ENCODE data around the gene PHKB. TPM values are rescaled to one million over a fixed set of nuclear protein-coding genes. Genes with fewer than 3 reads are reported as not detected.

PHKB gene
- total RNA-seq, 3 donors from 2014 or later, result 12.7 to 17.2 (median 13.0) TPM

DNA sequence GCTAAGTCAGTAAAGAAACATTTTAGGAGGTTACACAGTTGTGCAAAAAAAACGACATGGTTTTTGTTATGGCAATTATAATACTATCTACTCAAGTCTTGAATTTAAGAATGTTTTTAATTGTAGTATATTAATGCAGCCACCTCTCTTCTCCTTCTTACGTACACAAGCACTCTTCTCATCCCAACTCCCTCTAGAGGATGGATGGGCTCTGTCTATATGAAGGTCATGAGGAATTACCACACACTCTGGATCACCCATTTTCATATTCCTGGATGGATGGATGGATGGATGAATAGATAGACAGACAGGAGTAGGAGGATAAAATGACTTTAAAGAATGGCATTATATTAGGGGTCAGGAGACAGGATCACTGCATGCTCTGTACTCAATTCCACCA is 120.0 kb downstream of the PHKB start:
- DNase-seq (no peak), ATAC-seq (no peak)
- Mint-ChIP-seq H3K4me1 (ENCODE audit: low read depth) (peaks cover 17% of the 10 kb centered on the region), H3K9me3 (no peaks in the 10 kb centered on the region), H3K4me3 (no peak overlapping the region), H3K36me3 (ENCODE audit: insufficient read depth) (peaks cover 7% of the 10 kb centered on the region), H3K27me3 (ENCODE audit: low read depth) (no peaks in the 10 kb centered on the region)

DNA sequence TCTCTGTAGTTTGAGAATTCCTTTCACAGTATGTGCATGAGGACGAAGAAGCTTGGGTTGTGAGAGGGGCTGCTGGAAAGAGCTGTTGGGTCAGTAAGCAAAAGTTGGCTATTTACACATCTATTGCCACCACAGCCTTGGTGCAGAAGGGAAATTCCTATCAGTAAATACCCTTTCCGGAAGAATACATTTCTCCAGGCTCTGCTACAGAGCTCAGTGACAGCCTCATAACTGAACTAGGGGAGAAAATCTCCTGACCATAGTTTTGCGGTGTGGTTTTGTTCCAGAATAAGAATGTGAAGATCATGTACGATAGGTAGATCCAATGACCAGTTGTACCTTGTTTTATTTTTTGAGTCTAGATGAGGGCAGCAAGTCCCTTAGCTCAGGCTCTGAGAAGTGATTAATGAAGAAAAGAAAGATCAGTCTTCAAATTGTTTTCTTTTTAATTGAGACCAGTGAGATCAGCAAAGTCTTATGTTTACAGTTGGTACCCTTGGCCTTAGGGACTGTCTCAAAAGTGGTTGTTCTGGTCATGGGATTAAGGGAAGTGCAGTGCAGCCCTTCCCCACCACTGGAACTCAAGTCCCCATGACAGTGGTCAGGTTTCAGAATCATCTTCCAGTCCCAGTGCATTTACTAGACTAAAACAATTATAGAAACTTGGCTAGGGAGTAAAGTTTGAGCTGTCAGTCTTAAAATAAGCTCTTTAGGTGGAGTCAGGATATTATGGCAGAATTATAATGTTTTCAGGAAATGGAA is 123.5 kb downstream of the PHKB start:
- H3K9me3 Mint-ChIP-seq, result no peaks in the 10 kb centered on the region
- no peak overlapping the region for H3K4me3 Mint-ChIP-seq

DNA sequence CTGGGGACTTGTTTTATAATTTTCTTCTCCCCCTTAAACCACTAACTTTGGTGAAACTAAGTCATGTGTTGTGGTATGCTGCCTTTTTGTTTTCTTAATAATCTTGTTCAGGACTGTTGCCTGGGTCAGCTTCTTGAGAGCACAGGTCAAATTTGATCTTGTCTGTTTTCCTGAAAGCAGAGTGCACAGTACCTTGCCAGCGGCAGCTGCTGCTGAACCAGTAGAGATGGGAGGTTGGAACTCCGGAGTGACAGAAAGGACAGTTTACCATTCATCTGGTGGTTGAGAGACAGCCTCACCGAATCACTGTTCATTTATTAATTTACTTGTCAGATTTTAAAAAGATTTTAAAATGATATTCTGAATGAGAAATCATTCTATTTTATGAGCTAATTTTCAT is 125.0 kb downstream of the PHKB start:
- no peaks in the 10 kb centered on the region for H3K4me1 Mint-ChIP-seq (ENCODE audit: low read depth)
- no peak for DNase-seq
- no peak for ATAC-seq
- no peaks in the 10 kb centered on the region for H3K9me3 Mint-ChIP-seq
- H3K4me3 Mint-ChIP-seq, result no peak overlapping the region
- peaks cover 15% of the 10 kb centered on the region for H3K36me3 Mint-ChIP-seq (ENCODE audit: insufficient read depth)
- no peaks in the 10 kb centered on the region for H3K27me3 Mint-ChIP-seq (ENCODE audit: low read depth)

More for the DNA sequence above, 123.5 kb downstream of the PHKB start:
- DNase-seq, result no peak
- no peaks in the 10 kb centered on the region for H3K4me1 Mint-ChIP-seq (ENCODE audit: low read depth)
- peaks cover 8% of the 10 kb centered on the region for H3K36me3 Mint-ChIP-seq (ENCODE audit: insufficient read depth)
- no peak for ATAC-seq
- H3K27me3 Mint-ChIP-seq (ENCODE audit: low read depth), result no peaks in the 10 kb centered on the region

DNA sequence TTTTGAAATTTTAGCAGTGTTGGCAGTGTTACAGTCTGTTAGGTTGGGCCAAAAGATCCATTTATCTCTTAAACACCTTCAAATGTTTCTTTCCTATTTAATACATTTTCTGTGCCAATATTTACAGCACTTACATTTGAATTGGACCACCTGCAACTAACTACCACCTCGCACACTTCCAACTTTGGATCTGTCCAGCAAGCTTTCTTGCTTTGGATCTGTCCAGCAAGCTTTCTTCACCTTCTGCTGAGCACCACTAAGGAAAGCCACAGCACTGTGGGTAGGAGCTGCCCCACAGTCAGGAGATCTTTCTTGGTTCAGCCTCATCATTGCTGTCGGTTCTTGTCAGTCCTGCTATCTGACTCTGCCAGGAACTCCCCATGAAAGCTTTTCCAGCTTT is 129.3 kb downstream of the PHKB start:
- DNase-seq (no peak), ATAC-seq (no peak)
- no peaks in the 10 kb centered on the region for H3K9me3 Mint-ChIP-seq
- H3K36me3 Mint-ChIP-seq (ENCODE audit: insufficient read depth), result peaks cover 27% of the 10 kb centered on the region
- no peaks in the 10 kb centered on the region for H3K27me3 Mint-ChIP-seq (ENCODE audit: low read depth)
- no peak overlapping the region for H3K4me3 Mint-ChIP-seq
- H3K4me1 Mint-ChIP-seq (ENCODE audit: low read depth), result peaks cover 5% of the 10 kb centered on the region

DNA sequence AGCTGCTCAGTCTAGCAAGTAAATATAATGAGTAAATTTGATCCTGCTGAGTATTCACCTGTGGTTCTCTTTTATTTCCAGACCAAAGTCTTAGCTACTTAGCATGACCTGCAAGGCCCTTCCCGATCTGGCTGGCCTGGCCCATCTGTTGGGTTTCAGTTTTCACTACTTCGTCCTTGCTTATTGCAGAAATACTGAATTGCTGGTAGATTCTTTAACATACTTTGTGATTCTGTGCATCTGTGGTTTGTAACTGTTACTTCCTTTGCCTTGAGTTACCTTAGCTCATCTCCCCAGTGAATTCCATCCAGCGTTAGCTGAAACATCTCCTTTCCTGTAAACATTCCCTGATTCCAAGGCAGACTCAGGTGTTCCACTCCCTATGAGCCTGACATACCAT is 131.1 kb downstream of the PHKB start:
- Mint-ChIP-seq H3K27me3 (ENCODE audit: low read depth) (no peaks in the 10 kb centered on the region), H3K9me3 (no peaks in the 10 kb centered on the region), H3K36me3 (ENCODE audit: insufficient read depth) (peaks cover 33% of the 10 kb centered on the region), H3K4me1 (ENCODE audit: low read depth) (peaks cover 5% of the 10 kb centered on the region), H3K4me3 (peak overlapping the region; percentile 15)
- DNase-seq, result no peak
- ATAC-seq, result no peak

DNA sequence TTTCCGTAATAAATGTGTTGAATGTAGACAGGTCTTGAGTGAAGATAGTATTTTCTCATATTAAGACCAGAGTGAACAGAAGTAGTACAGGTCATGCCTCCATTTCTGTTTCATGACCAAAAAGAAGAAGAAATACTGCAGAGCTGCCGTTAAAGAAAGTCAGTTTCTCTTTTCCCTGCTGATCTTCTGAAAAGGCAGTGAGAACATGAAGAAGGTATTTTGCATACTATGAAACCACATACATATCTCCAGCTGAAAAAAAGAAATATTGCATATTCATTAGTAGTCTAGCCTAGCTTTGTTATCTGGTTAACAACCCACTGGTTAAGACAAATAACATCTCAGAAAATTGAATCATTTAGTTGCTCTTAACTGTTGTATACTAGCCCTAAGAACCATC is 138.4 kb downstream of the PHKB start:
- H3K4me3 Mint-ChIP-seq, result no peak overlapping the region
- ATAC-seq, result no peak
- H3K4me1 Mint-ChIP-seq (ENCODE audit: low read depth), result peaks cover 7% of the 10 kb centered on the region
- no peaks in the 10 kb centered on the region for H3K27me3 Mint-ChIP-seq (ENCODE audit: low read depth)
- DNase-seq, result no peak
- H3K36me3 Mint-ChIP-seq (ENCODE audit: insufficient read depth), result peaks cover 19% of the 10 kb centered on the region
- H3K9me3 Mint-ChIP-seq, result no peaks in the 10 kb centered on the region

DNA sequence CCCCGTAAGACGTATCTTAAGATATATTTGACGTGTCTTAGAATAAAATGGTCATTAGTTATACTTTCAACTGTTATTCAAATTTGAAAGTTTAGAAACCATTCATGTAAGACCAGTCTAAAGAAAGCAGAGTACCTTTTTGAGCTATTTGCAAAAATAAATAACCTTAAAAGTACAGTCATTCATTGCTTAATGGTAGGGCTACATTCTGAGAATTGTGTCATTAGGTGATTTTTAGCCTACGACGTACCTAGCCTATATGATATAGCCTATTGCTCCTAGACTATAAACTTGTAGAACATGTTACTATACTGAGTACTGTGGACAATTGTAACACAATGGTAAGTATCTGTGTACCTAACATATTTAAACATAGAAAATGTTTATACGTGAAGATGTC is 139.2 kb downstream of the PHKB start:
- H3K9me3 Mint-ChIP-seq, result no peaks in the 10 kb centered on the region
- peaks cover 19% of the 10 kb centered on the region for H3K36me3 Mint-ChIP-seq (ENCODE audit: insufficient read depth)
- no peak overlapping the region for H3K4me3 Mint-ChIP-seq
- peaks cover 7% of the 10 kb centered on the region for H3K4me1 Mint-ChIP-seq (ENCODE audit: low read depth)
- DNase-seq (no peak), ATAC-seq (no peak)
- no peaks in the 10 kb centered on the region for H3K27me3 Mint-ChIP-seq (ENCODE audit: low read depth)

DNA sequence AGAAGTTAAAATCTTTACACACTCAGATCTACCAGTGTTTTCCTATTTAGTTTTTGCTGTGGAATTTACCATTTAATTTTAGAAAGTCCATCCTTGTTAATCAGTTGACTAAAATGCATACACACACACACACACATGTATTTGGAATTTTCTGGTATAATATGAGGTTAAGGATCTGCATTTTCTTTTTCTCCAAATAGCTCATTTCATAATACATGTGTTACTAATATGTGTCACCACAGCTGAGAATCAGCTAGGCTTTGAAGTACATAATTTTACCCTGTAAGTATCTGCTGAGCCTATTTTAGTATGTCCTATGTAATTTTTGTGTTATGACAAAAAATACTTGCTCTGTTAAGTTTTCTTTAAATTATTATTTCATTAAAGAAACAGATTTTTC is 143.2 kb downstream of the PHKB start:
- Mint-ChIP-seq H3K36me3 (ENCODE audit: insufficient read depth) (peaks cover 27% of the 10 kb centered on the region), H3K9me3 (peaks cover 4% of the 10 kb centered on the region), H3K27me3 (ENCODE audit: low read depth) (no peaks in the 10 kb centered on the region)

DNA sequence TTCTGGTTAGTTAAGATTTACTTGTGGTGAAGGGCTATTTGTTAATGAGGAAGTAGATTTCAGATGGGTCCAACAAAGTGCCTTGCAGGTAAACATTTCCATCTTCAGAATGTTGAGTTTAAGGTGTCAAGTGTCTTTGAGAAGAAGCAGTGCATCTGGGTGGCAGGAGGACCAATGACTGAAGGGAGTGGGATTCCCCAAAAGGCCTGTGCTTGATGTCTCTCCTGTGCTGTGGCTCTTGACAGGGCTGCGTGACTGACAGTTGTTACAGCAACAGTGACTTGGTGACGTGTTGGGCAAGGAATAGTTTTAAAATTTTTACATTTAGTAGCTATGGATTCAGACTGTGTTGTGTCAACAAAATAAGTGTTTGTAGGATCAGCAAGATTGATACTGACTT is 149.9 kb downstream of the PHKB start:
- DNase-seq (no peak), ATAC-seq (no peak)
- peaks cover 4% of the 10 kb centered on the region for H3K9me3 Mint-ChIP-seq
- H3K27me3 Mint-ChIP-seq (ENCODE audit: low read depth), result no peaks in the 10 kb centered on the region
- H3K4me3 Mint-ChIP-seq, result no peak overlapping the region
- peaks cover 4% of the 10 kb centered on the region for H3K4me1 Mint-ChIP-seq (ENCODE audit: low read depth)
- H3K36me3 Mint-ChIP-seq (ENCODE audit: insufficient read depth), result peaks cover 48% of the 10 kb centered on the region

More for the DNA sequence above, 143.2 kb downstream of the PHKB start:
- H3K4me1 Mint-ChIP-seq (ENCODE audit: low read depth), result peaks cover 7% of the 10 kb centered on the region
- no peak overlapping the region for H3K4me3 Mint-ChIP-seq
- ATAC-seq (no peak), DNase-seq (no peak)

DNA sequence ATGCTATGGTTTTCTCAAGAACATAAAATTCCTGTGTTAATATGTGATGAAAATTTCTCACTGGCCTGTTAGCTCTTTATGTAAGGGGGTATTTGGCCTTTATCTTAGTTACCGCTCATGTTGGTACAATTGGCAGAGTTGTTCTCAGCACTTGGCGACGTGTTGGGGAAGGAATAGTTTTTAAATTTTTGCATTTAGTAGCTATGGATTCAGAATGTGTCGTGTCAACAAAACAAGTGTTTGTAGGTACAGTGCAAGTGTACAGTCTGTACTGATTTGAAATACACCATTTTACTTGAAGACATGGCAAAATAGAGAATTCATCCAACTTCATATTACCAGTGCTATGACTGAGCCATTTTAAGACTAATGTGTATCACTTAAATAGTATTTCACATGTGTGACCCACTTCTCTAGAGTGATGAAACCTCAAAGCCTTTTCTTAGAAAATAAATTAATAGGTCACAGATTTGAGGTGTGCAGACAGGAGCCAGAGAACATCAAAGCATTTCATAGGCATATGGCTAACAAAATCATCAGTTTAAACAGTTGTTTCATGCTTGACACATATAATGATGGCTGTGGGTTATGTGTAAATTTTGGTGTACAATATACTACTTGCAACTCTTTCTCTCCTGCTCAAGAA is 150.8 kb downstream of the PHKB start:
- no peaks in the 10 kb centered on the region for H3K27me3 Mint-ChIP-seq (ENCODE audit: low read depth)
- no peak for ATAC-seq

DNA sequence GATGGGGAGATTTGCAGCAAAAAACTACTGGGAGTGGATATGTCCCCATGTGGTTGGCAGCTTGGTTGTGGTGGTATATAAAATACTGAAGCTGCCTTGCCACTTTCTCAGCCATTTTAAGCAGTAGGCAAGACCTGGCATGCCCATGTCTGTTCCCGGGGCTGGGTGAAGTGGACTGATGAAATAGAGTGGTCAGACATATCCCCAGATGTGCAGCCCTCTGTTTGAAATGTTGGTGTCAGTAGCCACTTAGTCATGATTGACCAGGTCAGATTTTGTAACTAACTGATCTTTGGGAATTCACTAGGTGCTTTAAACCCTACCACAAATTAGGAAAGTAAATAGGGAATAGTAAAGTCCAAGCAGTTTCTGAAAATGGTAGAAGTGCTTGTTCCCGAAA is 151.6 kb downstream of the PHKB start:
- Mint-ChIP-seq H3K36me3 (ENCODE audit: insufficient read depth) (peaks cover 41% of the 10 kb centered on the region), H3K9me3 (peaks cover 4% of the 10 kb centered on the region), H3K4me3 (no peak overlapping the region), H3K27me3 (ENCODE audit: low read depth) (no peaks in the 10 kb centered on the region), H3K4me1 (ENCODE audit: low read depth) (peaks cover 4% of the 10 kb centered on the region)
- ATAC-seq, result no peak
- no peak for DNase-seq

More for the DNA sequence above, 150.8 kb downstream of the PHKB start:
- H3K4me3 Mint-ChIP-seq, result no peak overlapping the region
- H3K36me3 Mint-ChIP-seq (ENCODE audit: insufficient read depth), result peaks cover 41% of the 10 kb centered on the region
- peaks cover 4% of the 10 kb centered on the region for H3K9me3 Mint-ChIP-seq
- no peak for DNase-seq
- H3K4me1 Mint-ChIP-seq (ENCODE audit: low read depth), result peaks cover 4% of the 10 kb centered on the region

DNA sequence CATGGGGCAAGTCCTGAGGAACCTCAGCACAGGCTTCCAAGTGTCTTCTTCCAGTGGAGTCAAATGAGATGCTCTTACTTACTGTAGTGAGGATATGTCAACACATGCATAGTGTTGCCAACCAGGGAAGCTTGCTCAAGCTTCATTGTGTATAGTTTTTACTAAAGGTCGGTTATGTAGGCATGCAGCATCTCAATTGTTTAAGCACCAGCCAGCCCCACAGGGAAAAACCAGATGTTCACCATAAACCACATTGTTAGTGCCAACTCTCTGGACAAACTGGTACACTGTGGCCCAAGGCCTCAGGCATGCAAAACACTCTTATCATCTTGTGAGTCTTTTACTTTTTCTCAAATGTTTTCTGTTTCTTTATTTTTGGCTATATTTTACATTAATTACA is 152.1 kb downstream of the PHKB start:
- ATAC-seq, result no peak
- Mint-ChIP-seq H3K4me3 (no peak overlapping the region), H3K36me3 (ENCODE audit: insufficient read depth) (peaks cover 37% of the 10 kb centered on the region), H3K9me3 (peaks cover 4% of the 10 kb centered on the region), H3K4me1 (ENCODE audit: low read depth) (peaks cover 4% of the 10 kb centered on the region), H3K27me3 (ENCODE audit: low read depth) (no peaks in the 10 kb centered on the region)
- DNase-seq, result no peak

DNA sequence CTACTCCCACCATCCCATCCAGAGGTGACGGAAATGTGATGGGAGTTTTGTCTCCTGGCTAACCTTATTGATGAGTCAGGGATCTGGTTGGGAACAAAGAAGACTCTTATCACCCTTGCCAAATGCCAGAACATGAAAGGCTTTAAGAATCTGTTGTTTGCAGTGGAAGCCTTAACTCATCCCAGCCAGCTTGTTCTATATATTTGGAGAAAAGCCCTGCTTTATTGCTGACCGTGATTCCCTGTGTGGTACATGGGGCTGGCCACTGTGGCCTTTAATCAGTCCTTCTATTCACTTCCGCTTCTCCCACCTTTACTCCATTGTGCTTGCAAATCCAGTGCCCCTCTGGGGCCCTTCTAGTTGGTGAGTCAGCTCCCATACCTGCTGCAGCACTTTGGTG is 156.6 kb downstream of the PHKB start:
- DNase-seq (no peak), ATAC-seq (no peak)
- no peaks in the 10 kb centered on the region for H3K4me1 Mint-ChIP-seq (ENCODE audit: low read depth)
- H3K27me3 Mint-ChIP-seq (ENCODE audit: low read depth), result no peaks in the 10 kb centered on the region
- H3K36me3 Mint-ChIP-seq (ENCODE audit: insufficient read depth), result peaks cover 25% of the 10 kb centered on the region
- no peak overlapping the region for H3K4me3 Mint-ChIP-seq
- H3K9me3 Mint-ChIP-seq, result no peaks in the 10 kb centered on the region

DNA sequence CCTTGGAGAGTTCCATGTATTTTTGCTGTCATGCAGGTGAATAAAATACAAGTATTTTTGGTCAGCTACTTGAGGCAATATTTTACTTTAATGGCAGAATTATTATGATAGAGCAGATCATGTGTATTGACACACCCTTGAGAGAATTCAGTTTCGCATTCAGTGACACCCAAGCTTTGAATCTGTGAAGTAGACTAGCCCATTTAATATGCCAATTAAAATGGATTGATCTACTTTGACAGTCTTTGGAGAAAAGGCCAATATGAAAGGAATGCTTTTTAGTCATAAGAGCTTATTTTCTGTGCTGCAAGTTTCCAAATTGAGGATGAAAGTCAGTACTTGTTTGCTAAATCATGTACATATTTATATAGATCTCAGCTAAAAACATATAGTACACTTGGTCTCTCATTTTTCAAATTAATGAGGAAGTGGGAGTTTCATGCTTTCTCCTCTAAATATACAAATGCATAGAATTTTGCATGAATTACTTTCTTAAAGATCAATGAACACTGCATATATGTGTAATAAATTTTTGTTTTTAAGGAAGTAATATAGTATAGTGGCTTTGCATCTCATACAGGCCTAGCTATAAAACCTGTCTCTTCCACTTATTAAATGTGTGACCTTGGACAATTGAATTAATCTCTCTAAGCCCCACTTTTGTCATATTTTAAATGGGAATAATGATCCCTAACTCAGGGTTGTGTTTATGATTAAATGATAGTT is 161.5 kb downstream of the PHKB start:
- Mint-ChIP-seq H3K4me1 (ENCODE audit: low read depth) (no peaks in the 10 kb centered on the region), H3K36me3 (ENCODE audit: insufficient read depth) (peaks cover 33% of the 10 kb centered on the region), H3K9me3 (no peaks in the 10 kb centered on the region), H3K4me3 (no peak overlapping the region), H3K27me3 (ENCODE audit: low read depth) (no peaks in the 10 kb centered on the region)
- ATAC-seq (no peak), DNase-seq (no peak)

DNA sequence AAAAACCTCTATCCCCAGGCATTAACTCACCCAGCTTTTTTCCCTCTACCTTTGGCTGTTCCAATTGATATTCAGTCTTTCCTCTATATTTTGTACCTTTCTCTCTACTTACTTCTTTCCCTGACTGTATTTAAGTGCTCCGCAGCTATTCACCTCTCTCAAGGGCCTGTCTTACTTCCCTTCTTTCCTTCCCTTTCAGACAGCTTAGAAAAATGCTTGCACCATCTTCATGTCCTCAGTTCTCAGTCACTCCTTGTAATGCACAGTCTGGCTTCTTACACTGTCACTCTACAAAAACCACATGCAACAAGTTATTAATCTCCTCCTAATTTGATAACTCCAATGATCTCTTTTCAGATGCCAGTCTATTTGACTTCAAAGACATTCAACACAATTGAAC is 163.4 kb downstream of the PHKB start:
- peaks cover 29% of the 10 kb centered on the region for H3K36me3 Mint-ChIP-seq (ENCODE audit: insufficient read depth)
- ATAC-seq, result no peak
- no peaks in the 10 kb centered on the region for H3K9me3 Mint-ChIP-seq
- no peak overlapping the region for H3K4me3 Mint-ChIP-seq
- no peaks in the 10 kb centered on the region for H3K27me3 Mint-ChIP-seq (ENCODE audit: low read depth)
- no peak for DNase-seq
- H3K4me1 Mint-ChIP-seq (ENCODE audit: low read depth), result no peaks in the 10 kb centered on the region

Data from activated T-cell treated with anti-CD3 and anti-CD28 coated beads, Interleukin-2, amount 50 U/mL, for 4 hours (primary cell).